ENCODE measurements around the gene ARMH4.

The ARMH4 gene

DNA sequence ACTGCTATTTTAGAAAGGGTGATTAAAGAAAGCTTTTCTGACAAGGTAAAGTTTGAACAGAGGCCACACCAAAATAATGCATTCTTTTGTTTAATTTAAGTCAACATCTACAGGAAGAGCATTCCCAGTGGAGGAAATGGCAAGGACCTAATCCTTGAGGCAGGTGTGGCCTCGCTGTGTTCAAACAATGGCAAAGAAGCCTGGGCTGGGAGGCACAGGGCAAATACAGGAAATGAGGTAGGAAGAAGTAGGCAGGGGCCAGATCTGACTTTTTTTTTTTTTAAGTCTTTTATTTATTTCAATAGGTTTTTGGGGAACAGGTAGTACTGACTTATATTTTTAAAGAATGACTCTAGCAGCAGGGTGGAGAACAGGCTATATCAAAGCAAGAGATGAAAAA is 53.5 kb downstream of the ARMH4 start:
- no peak for DNase-seq

GRCh38 chr14:58096731-58097130 is 55.3 kb downstream of the ARMH4 start:
- DNase-seq: no peak

- DNase-seq: no peak
Measured at GRCh38 chr14:58091883-58092630, 60.0 kb downstream of the ARMH4 start.

DNA sequence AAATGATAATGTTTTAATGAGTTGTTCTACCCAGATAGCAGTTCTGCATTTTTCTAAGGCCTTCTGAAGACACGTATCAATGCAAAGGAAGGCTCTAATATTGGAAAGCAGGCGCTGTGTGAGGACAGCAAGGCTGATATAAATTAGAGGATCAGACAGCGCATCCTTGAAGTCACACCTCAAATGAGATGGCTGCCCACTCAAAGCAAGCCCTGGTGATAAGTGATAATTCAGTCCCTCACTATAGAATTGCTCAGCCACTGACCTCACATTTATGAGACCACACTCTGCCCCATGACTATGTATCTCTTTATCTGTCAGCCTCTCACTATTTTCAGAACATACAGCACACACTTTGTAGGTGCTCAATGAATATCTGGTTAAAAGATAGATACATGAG is 62.4 kb downstream of the ARMH4 start:
- DNase-seq: no peak

DNA sequence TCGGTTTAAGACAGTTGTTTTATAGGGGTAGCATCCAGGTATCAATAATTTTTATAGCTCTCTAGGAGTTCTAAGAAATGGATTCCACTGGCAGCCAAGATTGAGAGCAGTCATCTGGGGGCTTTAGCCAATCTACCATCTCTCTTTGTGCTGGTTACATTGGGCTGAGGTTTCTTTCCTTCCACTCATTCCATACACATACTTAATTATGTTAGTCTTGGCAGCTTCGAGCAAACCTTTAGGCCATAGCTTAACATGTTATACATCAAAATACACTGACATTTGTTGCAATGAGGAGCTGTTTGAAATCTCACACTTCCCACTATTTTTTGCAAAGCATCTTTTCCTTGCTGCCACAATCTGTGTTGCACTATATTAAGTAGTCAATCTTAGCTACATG is 63.1 kb downstream of the ARMH4 start:
- DNase-seq: no peak

- no peak for DNase-seq
Measured at GRCh38 chr14:58085877-58086276, 66.1 kb downstream of the ARMH4 start.

DNA sequence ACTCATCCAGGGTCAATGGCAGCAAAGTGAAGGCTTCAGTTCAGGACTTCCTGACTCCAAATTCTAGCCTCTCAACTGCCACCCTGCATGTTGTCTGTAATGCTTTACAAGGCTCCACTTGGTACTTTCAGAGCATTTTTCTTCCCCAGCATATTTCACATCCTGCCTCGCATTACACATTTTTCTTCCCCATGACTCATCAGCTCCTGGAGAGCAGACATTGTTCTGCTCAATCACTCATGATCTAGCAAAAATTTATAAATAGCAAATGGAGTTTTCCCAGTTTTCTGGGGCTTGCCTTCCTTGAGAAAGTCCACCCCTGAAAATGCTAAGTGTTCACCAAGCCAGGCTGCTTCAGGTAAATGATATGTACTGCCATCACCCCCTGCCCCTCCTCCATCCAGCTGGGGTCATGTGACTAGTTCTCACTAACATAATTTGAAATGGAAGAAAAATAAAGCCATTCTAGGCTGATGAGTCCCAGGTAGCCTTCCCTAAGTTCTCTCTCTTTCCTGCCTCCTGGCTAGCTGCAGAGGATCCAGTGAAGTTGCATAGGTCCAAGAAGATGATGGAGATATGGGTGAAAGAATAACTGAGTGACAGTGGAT is 69.4 kb downstream of the ARMH4 start:
- DNase-seq: no peak

GRCh38 chr14:58082011-58082410 is 70.0 kb downstream of the ARMH4 start:
- DNase-seq: no peak

- DNase-seq: no peak
Measured at GRCh38 chr14:58078471-58078870, 73.5 kb downstream of the ARMH4 start.

- no peak for DNase-seq
Measured at GRCh38 chr14:58078068-58078467, 73.9 kb downstream of the ARMH4 start.

- DNase-seq: no peak
Measured at GRCh38 chr14:58077621-58078020, 74.4 kb downstream of the ARMH4 start.

GRCh38 chr14:58073516-58073915 is 78.5 kb downstream of the ARMH4 start:
- DNase-seq: no peak

DNA sequence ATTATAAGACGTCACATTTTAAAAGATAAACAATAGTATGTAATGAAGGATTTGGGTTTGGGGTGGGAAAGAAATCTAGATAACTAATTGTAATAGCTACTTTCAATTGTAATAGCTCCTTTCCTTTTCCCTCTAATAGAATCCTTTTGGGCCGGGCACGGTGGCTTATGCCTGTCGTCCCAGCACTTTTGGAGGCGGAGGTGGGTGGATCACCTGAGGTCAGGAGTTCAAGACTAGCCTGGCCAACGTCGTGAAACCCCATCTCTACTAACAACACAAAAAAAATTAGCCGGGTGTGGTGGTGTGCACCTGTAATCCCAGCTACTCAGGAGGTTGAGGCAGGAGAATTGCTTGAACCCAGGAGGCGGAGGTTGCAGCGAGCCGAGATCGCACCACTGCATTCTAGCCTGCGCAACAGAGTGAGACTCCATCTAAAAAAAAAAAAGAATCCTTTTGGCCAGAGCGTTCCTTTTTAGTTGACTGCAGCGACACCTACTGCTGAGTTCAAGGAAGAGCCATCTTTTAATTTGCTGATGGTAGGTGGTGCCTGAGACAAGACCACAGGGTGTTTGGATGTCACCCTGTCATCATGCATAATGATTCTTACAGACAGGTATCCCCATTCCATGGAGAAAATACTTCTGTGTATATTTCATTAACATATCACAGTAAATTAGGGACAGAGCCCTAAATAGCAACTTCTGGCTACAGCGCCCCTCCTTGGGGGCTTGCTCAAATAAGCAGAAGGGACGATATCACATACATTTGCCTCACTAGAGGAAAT is 79.5 kb downstream of the ARMH4 start:
- DNase-seq: peak; percentile 40 to 42

DNA sequence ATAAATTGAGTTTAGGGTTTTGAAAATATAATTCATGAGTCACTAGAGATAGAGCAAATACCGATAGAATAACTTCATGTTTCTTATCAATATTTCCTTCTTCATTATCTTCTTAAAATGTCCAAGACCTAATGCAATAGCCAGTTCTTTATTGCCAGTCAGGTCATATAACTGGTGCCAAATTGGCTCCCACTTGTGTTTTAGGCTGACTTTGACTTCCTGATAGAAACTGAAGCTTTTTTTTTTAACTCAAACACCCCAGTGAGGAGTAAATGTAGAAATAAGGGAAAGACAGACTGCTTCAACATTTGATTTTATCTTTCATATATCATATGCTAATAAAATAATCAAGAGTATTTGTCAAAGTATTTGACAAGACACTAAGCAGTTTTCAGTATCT is 80.7 kb downstream of the ARMH4 start:
- no peak for DNase-seq

DNA sequence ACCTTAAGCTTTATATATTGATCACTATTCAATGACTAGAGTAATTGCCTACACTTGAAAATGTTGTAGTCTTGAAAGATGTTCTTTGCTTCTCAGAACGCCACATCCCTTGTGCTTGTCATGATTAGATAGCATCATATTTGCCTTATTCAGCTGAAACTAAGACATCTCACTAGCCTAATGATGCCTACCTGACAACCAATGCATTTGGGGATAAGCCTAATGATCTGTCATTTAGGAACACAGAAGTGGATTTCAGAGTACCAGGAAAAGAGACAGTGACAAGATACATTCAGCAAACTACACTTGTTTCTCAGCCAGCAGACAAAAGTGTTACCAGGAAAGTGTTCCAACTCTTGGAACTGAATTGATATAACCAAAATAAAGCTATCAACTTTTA is 83.7 kb downstream of the ARMH4 start:
- no peak for DNase-seq

- DNase-seq: no peak
Measured at GRCh38 chr14:58066115-58066514, 85.9 kb downstream of the ARMH4 start.

DNA sequence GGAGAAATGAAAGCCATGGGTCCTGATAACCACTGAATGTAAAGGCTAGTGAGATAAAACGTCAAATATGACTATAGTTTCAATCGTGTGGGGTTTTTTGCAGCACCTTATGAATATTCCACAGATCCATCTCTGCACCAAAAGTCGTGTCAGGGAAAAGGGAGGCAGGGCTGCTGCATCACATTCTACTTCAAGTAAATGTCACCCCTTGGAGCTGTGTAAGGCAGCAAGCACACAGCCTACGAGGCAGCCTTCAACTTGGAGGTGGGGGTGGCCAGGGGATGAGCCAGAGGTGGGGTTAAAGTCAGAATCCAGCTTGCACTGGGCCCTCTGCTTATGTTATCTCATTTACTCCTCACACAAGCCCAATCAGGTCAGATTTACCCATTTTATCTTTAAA is 90.4 kb downstream of the ARMH4 start:
- no peak for DNase-seq

DNA sequence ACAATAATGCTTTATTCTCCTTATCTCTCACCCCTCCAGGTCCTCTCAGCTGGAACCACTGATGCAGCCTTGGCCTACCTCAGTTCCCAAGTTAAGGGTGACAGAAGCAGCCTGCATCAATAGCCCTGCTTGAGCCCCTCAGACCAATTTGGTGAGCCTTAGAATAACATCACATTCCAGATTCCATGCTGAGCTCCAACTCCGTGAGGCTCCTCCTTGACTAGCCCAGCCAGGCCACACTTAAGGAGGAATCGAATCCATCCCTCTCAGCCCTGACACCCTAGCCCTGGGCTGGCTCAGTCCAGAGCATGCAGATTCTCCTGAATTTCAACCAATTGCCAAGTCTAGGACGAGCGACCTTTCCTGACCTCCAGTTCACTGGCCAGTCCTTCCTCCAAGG is 91.1 kb downstream of the ARMH4 start:
- no peak for DNase-seq

GRCh38 chr14:58060077-58060476 is 91.9 kb downstream of the ARMH4 start:
- DNase-seq: no peak

- DNase-seq: no peak
Measured at GRCh38 chr14:58059126-58059525, 92.9 kb downstream of the ARMH4 start.

DNA sequence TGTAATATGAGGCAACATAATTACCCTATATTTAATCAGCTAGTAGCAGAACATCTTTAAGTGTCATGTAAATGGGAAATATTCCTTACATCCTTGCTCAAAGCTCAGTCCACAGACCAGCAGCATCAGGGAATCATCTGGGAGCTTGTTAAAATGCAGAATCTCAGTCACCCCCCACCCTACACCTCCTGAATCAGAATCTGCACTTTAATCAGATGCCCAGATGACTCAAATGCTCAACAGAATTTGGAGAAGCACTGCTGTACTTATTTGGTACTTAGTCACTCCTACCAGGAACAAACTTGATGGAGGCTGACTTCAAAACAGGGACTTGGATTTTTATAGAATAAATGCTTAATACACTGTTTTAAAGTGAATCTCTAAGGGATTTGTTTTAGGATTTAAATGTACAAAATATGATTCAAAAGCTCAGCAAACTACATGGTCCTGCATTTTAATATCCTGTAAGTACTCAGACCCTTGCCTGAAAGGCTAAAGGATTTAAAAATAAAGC is 96.5 kb downstream of the ARMH4 start:
- DNase-seq: no peak

DNA sequence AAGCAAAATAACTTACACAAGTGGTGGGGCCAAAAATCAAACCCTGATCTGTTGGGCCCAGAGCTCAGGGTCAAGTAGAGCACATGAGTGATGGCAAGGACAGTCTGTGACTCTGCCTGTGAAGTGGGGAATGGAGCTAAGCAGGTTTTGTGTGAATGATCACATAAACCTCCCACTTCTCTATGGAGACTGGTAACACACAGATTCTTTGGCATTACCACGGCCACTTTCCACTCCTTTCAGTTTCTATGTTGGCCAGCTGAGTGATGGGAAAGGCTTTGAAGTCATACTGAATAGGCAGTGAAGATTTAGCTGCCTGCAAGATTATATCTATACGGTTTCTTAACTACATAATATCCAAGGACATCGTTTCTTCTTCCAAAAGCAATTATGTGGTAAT is 97.9 kb downstream of the ARMH4 start:
- DNase-seq: no peak

DNA sequence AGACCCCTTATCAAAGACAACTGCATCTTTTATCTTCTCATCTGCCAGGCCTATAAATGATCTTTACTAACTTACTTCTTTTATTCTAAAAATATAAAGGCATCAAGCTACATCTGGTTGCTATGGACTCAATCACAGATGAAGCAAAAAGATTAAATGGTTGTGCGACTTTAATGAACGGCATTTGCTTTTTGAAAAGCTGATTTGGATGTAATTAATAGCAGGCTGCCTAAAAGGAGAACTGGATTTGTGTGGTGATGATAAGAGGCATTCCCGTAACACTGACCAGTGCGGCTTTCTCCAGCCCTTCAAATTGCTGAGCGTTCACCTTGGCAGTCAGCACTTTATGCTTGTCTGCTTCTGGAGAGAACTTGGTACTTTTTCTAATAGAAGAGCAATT is 103.8 kb downstream of the ARMH4 start:
- no peak for DNase-seq

DNA sequence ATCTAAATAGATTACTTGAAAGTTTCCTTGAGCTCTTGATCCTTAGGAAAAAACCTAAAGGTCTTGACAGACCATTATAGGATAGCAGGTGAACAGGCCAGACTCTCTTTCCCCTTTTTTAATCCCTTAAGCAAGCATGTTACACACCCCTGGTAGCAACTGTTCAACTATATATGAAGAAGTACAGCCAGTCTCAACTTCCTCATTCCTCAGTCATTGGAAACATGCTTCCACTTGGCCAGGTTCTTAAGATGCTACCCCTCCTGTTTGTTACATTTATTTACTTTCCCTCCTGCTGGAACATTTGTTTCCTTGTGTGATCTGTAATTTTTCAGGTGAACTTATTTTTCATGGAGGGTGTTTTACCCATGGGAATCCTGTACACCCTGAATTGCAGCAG is 124.1 kb downstream of the ARMH4 start:
- no peak for DNase-seq
